NCI-H1105 (cell line): ENCODE measurements around the gene SIL1.

ENCODE experiments used
- DNase-seq: peaks from one replicate; lab custom pipeline; 2025; lab: John Stamatoyannopoulos, UW

The SIL1 gene

DNA sequence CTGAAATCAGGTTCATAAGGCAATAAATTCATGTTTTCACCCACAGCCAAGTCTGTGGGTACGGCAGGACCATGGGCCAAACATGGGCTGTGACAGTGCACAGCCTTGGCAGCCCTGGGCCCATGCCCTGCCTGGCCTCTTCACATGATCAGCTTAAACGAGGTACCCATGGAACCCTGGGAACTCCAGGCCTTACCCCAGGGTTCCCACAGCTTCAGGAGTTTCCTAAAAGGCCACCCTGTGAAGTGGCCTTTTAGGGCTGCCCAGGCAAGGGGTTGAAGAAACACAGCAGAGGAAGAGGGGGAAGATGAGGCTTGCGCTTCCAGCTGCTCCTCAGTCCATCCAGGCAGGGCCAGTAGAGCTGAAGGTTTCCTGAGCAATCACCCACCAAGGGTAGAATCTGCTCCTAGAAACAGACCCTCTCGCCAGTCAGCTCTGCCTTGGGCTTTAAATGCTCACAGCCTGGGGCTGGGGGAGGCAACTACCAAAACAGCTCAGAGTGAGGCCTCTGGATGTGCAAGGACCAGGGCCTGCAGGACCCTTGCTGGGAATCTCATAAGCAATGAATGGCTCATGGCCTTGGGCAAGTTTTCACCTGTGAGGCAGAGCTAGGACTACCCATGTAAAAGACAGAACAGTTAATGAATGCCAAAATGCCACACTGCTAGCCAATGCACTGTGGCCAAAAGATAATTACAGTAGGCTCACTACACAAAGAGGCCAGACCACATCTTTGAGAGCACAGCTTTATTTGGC is 243.7 kb downstream of the SIL1 start:
- DNase-seq = no peak

DNA sequence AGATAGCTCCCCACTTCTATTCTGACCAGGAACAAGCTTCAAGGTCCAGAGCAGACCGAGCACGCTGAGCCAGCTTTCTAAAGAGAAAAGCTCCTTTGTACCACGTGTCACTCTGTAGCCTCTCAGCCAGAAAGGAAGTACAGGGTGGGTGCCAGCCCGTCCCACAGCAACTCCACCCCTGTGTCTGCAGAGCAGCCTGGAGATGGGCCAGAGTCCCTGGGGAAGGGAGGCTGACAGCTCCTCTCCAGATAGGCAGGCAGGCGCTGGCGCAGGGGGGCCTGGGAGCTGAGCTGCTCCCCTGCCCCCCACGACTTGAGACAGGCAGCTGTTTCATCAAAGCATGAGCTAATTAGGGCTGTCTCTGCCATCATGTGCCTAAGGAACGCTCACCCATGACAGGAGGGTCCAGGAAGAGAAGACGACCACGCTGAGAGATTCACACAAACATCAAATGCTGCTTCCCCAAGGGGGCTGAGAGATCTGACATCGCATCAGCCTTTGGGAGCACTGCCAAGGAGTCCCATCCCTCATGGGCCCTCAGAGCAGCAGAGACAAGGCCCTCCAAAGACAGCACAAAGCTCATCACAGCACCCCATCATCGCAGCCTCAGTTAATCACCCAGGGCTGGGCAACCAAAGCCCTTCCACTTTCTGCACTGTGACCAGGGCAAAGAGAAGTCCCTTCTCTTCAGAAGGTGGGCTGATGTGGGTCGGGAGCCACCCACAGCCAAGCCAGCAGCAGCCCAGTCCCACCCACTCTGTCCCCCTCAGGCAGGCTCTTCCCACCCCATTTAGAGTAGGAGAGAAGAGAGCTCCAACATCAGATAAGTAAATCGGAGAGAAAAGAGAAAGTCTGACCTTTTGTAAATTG is 244.5 kb downstream of the SIL1 start:
- no peak for DNase-seq

DNA sequence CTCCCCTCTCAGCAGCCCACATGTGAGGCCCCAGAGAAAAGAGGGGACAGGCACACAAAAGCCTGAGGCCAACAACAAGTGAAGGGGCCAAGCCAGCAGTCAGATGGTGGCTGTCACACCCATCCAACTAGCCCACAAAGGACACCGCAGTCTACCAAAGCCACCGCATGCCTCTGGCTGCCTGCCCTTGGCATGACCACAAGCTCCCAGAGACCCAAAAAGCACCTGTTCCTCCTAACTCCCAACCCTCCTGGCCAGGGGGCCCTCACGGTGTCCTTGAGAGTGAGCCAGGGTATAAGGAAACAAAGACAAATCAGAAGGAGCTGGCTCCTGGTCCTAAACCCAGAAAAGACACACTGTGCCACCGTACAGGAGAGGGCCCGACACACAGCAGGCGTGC is 245.2 kb downstream of the SIL1 start:
- DNase-seq = no peak

DNA sequence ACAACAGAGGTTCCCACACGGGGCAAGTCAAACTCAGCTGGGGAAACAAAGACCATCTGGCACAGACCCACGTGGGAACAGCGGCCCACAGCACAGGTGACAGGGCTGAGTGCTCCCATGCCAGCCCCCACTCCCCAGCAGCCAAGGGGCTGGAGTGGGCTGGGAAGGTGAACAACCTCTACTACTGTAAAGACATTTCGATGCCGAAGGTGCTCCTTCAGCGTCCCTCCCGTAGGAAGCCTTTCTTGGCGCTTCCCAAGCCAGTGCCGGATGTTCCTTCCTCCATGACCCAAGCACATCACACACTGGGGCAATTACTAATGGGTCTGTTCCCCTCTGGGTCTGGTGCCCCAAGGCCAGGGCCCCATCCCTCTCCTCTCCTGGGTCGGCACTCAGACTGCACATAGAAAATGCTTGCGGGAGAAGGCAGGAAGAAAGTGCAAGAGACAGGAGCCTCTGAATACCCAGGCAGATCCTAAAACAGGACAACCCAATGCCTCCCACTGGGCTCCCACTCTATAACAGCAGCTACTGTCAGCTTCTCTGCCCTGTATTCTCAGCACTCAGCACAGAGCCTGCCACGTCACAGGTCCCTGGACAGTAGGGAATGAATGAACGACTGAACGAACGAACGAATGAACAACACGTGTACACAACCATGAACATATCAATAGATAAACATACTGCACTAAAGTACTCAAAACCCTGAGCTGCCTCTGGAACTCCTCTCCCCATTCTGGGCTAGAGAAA is 246.0 kb downstream of the SIL1 start:
- DNase-seq = no peak

DNA sequence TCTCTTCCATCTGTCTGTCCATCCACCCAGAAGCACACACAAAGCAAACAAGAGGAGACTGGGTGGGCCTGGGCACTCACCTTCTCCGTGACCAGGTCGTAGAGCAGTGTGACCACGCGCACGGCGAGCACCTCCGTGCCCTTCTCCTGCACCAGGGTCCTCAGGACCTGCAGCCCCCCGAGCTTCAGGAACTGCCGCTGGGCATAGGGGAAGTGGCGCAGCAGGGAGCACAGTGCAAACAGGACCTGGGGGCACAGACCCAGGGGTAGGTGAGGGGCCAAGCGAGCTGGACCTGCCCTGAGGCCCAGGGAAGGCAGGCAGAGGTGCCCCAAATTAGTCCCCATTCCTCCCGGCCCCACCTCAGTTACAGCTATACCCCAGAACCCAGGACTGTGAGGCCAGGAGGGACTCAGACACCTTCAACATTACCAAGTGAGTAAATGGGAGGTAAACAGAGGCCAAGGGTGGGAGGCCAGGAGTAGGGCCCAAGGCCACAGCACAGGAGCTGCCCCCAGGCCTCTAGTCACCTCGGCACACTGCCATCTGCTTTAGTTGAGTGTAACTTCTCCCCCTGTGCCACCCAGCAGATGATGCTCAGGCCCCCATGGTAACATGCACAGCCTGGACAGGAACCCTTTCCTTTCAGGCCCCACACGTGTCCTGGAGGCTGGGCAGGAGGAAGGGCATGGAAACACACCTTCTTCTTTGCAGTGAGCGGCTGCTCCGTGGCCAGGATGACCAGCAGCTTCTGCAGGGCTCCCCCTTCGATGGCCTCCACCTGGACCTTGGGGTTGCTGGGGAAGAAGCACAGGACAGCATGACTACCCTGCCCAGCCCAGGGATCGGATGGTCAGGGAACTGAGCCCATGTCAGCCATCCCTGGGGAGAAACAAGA is 246.8 kb downstream of the SIL1 start:
- no peak for DNase-seq

DNA sequence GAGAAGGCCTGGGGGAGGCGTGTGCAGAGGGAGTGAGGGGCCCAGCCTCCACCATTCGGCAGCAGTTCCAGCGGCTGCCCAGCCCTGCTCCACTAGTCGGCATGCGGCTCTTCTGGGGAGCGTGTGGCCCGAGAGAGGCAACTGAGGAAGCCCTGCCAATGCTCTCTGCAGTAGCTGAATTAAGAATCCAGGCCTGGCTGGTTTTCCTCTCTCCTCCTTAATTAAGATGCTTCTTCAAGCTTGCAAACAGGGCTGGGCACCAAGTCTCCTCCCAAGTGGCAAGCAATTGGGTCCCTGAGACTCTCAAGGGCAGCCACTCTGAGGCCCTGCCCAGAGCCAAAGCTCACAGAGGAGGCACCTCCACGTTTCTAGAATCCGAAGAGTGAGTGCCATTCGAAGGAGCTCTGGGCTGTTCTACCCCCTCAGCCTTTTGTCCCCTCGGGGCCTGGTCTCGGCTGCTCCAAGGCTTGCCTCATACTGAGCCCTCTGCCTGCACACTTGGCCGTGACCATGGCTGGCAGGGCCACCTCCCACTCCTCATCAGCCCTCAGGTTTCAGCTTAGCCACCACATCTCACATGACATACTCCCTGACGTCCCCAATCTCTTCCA is 247.6 kb downstream of the SIL1 start:
- DNase-seq = no peak

DNA sequence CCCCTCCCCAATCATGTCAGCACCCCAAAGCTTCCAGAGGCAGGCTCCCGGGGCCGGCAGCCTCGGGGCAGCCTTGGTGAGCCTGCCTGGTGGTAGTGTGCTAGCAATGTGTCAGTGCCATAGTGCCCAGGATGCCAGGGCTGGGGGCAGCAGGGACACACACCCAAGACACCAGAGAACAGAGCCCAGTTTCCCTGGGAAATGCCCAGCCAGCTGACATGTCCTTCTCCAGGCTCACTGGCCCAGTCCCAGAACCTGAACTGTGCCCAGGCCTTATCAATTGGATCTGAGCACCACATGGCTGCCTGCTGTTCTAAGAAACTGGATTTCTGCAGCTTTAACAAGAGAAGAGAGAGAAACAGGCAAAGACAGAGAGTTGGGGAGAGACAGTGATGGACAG is 248.2 kb downstream of the SIL1 start:
- DNase-seq = no peak

DNA sequence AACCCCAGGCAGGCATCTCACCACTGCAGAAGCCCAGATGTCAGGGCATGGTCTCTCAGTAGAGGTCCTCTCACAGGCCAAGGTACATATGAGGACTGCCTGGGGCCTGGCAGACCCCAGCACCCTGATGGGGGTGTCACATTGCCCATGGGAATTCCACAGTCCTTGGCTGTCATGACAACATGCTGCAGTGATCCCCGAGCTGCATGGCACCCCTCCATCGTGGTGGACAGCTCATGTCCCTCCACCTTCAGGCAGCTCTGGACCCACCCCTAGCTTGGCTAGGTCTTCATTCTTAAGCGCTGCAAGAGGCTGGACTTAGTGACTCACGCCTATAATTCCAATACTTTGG is 249.0 kb downstream of the SIL1 start:
- DNase-seq = no peak

DNA sequence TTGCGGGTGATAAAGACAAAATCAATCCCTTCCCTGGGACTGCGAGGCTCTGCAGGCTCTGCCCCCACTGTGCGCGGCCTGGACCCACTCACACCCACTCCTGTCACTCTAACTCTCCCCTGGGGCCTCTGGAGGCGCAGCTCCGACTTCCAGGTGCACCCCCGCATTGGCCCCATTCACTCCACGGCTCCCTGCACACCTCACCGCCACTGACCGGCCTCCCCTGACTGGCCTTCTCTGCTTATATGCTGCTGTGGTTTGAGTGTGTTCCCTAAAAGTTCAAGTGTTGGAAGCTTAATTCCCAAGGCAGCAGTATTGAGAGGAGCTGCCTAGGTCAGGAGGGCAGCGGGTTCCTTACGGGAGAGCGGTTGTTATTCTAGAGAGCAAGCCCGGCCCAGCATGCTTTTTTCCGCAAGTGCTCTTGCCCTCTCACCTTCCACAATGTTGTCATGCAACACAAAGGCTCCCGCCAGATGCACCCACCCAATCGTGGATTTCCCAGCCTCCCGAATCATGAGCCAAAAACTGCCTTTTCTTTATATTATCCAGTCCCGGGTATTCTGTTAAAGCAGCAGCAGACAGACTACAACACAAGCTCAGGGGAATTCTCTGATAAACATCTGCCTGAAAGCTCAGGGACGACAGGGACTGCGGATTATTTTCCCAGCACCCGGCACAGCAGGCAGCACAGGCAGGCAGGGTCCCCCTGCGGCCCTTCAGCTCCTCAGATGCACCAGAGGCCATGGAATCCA is 249.5 kb downstream of the SIL1 start:
- no peak for DNase-seq

DNA sequence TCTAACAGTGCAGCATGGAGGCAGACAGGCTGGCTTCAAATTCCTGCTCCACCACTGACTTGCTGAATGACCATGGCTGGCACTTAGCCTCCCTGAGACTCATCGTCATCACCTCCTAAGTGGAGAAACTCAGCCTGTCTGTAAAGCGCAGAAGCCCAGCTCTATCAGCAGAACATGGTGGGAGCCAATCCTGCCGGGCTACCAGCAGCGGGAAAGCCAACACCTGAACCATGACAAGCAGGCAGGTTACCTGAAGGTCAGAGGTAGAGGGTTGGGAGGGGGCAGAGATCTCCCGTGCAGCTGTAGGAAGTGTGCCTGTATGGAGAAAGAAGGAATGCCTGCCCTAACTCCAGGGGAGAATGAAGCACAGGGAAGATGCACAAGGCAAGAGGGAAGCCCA is 250.4 kb downstream of the SIL1 start:
- no peak for DNase-seq

DNA sequence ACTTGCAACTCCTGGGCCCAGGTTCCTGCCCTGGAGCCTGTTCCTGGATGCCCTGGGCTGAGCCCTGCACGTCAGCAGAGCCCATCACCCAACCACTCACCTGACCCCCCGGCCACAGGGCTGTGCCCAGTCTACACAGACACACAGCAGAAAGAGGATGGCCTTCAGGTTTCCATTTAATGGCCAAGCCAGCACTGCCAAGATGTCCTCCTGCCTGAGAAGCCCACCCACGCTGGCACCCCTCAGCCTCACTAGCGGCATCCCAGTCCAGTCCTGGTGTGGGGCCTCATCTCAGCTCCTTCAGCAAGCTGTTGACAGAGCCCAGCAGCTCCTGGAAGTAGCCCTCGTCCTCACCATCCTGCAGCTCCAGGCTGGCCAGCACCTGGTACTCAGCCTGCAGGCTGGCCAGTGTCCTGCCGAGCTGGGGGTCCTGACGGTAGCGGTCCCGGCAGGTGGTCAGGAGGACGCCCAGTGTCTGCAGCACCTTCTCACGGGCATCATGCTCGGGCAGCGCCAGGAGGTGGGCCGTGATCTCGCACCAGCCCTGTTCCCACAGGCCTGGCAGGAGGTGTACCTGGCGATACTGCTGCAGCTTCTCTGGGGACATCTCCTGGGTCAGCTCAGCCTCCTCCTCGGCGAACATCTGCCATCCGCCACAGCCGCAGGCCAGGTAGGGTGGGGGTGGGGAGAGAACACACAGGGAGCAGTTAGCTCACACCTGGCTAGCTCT is 251.2 kb downstream of the SIL1 start:
- no peak for DNase-seq

DNA sequence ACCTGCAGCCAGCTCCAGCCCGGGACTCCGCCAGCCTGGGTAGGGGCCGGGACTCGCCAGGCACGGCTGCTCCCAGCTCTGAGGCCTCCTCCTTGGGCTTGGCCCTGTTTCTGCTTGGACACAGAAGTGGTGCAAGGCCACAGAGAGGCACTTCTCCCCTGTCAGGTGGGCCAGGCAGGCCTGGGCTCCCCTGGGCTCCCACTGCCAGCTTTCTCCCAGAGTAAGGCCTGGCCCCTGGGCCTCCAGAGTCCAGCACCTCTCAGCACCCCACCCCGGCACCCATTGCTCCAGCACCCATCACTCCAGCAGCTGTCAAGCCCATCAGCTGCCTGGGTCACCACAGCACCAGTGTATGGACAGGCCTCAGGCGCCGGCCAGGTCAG is 251.9 kb downstream of the SIL1 start:
- DNase-seq = no peak

DNA sequence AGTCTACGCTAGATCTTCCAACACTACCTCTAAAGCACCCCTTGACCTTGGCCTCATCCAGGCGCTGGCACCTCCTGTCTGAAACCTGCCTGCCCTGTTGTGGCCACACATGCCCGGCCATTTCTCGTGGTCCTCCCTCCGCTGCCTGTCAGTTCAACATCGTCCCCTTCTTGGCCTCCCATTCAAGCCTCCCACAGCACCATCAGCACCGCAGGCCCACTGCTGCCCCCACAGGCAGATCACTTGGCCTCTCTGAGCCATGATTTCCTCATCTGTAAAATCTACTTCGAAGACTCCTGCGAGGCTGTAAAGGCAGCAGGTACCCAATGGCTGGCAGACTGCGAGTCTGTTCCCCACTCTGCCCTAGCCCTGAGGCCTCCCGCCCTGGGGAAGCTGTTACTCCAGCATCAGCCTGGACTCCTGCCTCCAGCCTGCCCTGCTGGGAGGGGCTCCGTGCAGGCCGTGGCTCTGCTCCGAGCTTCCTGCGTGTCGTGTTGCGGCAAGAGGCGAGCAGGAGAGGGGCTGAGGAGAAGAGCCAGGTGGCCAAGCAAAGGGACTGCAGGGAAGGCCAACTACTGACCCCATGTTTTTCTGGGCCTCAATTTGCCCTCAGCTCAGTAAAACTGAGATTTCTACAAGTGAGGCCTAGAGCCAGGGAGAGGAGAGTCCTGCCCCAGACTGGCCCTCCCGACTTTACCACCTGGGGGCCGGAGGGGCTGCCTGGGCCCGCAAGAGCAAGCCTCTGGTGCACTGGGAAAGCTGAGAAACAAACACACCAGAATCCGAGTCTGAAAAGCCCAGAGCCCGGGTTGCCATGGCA is 252.5 kb downstream of the SIL1 start:
- DNase-seq = no peak

DNA sequence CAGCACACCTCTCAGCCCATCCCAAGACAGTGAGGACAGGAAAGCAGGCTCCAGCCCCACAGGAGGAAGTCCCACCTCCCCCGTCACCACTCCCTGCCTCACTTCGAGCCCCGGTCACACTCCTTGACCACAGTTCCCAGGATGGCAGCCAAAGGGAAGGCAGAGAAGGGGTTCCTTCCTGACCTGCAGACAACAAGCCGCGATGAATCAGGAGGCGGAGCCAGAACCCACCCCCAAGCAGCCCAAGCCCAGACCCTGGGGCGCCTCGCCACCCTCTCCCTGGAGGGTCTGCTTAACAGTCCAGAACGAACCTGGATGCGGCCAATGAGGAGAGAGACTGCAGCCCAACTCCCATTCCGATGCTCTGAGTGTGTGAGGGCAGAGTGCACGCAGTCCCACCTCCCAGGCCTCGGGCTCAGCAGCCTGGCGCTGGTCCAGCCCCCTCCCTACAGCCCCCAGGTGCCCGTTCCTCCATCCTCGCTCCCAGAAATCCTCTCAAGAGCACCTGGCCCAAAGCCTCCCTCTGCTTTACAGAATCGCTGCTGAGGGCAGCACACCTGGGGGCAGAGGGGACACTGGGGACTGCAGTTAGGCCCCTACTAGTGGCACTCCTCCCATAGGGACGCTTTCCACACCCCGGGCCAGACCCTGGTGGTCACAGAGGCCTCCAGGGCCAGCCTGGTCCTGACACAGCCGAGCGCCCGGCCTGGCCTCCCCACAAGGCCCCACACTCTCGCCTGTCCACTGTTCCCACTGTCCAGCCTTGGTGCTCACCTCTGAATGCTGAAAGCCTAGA is 253.4 kb downstream of the SIL1 start:
- DNase-seq = no peak

DNA sequence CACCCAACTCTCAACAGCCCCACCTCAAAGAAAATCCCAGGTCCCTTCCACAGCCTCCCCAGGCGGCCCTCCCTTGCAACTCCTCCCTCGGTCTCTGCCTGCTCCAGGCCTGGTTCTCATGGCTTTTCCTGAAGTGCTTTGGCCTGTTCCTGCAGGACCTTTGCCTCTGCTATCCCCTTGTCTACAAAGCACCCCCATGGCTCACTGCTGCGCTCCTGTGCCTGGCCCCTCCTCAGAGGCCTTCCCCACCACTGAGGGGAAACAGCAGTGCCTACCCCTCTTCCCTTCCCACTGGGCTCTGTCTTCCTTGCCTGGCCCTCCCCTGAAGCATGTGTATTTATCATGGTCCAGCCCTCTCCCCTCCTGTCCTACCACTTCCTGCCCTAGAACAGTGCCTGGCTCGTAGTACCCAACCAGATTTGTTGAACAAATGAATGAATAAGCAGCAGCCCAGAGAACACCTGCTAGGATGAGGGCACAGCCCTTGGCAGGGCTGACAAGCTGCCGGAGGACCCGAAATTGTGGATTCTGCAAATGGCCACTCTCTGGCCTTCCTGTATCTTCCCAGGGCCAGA is 254.5 kb downstream of the SIL1 start:
- no peak for DNase-seq

DNA sequence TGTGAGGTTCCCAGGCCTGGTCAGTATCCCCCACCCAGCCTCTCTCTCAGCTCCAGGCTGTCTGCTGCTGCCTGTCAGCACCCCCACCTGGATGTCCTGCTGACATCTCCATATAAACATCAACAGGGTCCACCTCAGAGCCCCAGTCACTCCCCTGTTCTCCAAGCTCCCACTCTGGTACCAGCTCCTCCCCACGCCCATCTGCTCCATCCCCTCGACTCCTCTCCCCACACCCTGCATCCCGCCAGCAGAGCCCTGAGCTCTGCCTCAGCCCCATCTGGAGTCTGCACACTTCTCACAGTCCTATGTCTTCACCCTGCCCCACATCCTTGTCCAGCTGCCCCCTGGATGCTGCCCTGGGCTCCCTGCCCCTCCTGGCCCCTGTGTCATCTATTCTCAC is 255.3 kb downstream of the SIL1 start:
- DNase-seq = no peak

DNA sequence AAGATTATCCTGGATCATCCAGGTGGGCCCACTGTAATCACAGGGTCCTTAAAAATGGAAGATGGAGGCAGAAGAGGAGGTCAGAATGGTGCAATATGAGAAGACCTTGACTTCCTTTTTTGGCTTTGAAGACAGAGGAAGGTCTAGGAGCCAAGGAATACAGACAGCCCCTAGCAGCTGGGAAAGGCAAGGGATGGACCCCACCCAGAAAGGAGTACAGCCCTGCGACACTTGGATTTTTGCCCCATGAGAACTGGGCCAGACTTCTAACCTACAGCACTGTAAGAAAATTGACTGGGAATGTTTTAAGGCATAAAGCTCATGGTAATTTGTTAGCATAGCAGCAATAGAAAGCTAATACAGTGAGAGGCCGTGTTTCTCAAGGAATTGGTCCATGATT is 256.1 kb downstream of the SIL1 start:
- DNase-seq = no peak

DNA sequence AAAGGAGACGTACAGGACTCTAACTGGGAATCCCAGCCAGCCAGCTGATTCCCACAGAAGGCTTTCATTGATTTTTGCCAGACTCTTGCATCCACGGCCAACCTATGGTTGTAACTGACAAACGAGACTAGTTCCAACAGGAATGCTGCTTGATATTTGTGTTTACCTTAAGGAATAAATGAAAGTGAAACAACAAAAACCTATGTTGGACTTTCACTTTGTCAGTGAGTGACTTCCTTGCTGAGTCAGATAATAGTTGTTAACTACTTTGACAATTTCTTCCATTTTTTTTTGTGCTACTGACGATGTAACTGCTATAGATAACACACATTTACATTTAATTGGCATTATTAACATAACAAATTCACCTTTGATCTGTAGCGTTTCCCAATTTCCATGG is 259.6 kb downstream of the SIL1 start:
- DNase-seq = no peak
